IMR-90 (cell line): ENCODE data around the gene RUNX1. TPM values are rescaled to one million over a fixed set of nuclear protein-coding genes. Genes with fewer than 3 reads are reported as not detected.

Experiments used
- ATAC-seq: fragments of 200-7000 bp; cut with Tn5 transposase; 2 replicates; pipeline ENCODE4 v1.9.1; 2020; ENCODE audit warnings: low read depth, mild to moderate bottlenecking, moderate library complexity
- BruUV-seq: library from RNA; stranded (reverse); fragments of 400-500 nt; replicated peaks from 2 replicates; lab custom pipeline; 2021; lab: Mats Ljungman, UMichigan
- CTCF ChIA-PET: fragments of 300-600 bp; formaldehyde crosslinking; extraction: SDS; loops from one replicate; lab custom pipeline; 2021; ENCODE audit warnings: antibody characterized with exemption; lab: Yijun Ruan, JAX
- POLR2A ChIA-PET: fragments of 300-600 bp; sonication (Branson Sonifier 250); formaldehyde crosslinking; loops from one replicate; lab custom pipeline; 2022; ENCODE audit warnings: antibody characterized with exemption; ENCODE audit not compliant: unreplicated experiment; lab: Charles Lee
- DNase-seq: peaks from one replicate; pipeline ENCODE4 v3.0.0; 2013
- H2AFZ ChIP-seq: replicated peaks from 2 replicates; pipeline ENCODE3; 2013; ENCODE audit warnings: low read length, mild to moderate bottlenecking; ENCODE audit not compliant: poor library complexity
- H2AK5ac ChIP-seq: 2 replicates; pipeline ENCODE4 v1.6.1; 2013; ENCODE audit warnings: low read depth, low read length, inconsistent platforms
- H2AK9ac ChIP-seq: replicated peaks from 2 replicates; pipeline ENCODE3; 2013; ENCODE audit warnings: mild to moderate bottlenecking, low read depth, low read length, moderate library complexity; ENCODE audit not compliant: poor library complexity
- H2BK120ac ChIP-seq: 2 replicates; pipeline ENCODE4 v1.6.1; 2013; ENCODE audit warnings: low read depth, low read length, inconsistent platforms
- H2BK15ac ChIP-seq: 3 replicates; pipeline ENCODE4 v1.6.1; 2013; ENCODE audit warnings: low read depth, low read length, inconsistent platforms
- H2BK20ac ChIP-seq: 2 replicates; pipeline ENCODE4 v1.6.1; 2013; ENCODE audit warnings: low read depth, mild to moderate bottlenecking, inconsistent platforms, low read length, moderate library complexity
- H2BK5ac ChIP-seq: 2 replicates; pipeline ENCODE4 v1.6.1; 2013; ENCODE audit warnings: mild to moderate bottlenecking, low read depth, low read length, inconsistent platforms; ENCODE audit not compliant: poor library complexity, severe bottlenecking
- H3K14ac ChIP-seq: replicated peaks from 2 replicates; pipeline ENCODE4 v1.6.1; 2013; ENCODE audit warnings: low read depth, low read length, inconsistent platforms
- H3K18ac ChIP-seq: 2 replicates; pipeline ENCODE4 v1.6.1; 2013; ENCODE audit warnings: low read depth, low read length, control low read depth
- H3K23ac ChIP-seq: 2 replicates; pipeline ENCODE4 v1.6.1; 2013; ENCODE audit warnings: low read depth, low read length, inconsistent platforms
- H3K27ac ChIP-seq: 2 replicates; pipeline ENCODE4 v1.5.1; 2013; ENCODE audit warnings: mild to moderate bottlenecking, control low read depth, low read length; ENCODE audit not compliant: insufficient read depth
- H3K27me3 ChIP-seq: 2 replicates; pipeline ENCODE4 v1.6.1; 2013; ENCODE audit warnings: low read length; ENCODE audit not compliant: control insufficient read depth, insufficient read depth
- H3K36me3 ChIP-seq: 2 replicates; pipeline ENCODE4 v1.6.1; 2013; ENCODE audit warnings: low read length, mixed read lengths; ENCODE audit not compliant: control insufficient read depth, insufficient read depth
- H3K4ac ChIP-seq: 2 replicates; pipeline ENCODE4 v1.6.1; 2013; ENCODE audit warnings: low read depth, low read length, inconsistent platforms
- H3K4me1 ChIP-seq: 2 replicates; pipeline ENCODE4 v1.6.1; 2013; ENCODE audit warnings: low read length, mixed read lengths; ENCODE audit not compliant: control insufficient read depth, insufficient read depth
- H3K4me2 ChIP-seq: 2 replicates; pipeline ENCODE4 v1.6.1; 2013; ENCODE audit warnings: low read depth, mild to moderate bottlenecking, control low read depth, low read length, moderate library complexity
- H3K4me3 ChIP-seq: 2 replicates; pipeline ENCODE4 v1.5.1; 2013; ENCODE audit warnings: low read depth, mild to moderate bottlenecking, control low read depth, low read length, moderate library complexity; ENCODE audit not compliant: insufficient read depth
- H3K56ac ChIP-seq: 2 replicates; pipeline ENCODE4 v1.6.1; 2013; ENCODE audit warnings: low read length, inconsistent platforms; ENCODE audit not compliant: insufficient read depth; ENCODE audit errors: extremely low read depth
- H3K79me1 ChIP-seq, 2 experiments: 2 replicates each; pipeline ENCODE4 v1.6.1; 2013; ENCODE audit warnings: low read length in 2 of 2, inconsistent platforms in 1 of 2, low read depth in 1 of 2
- H3K9ac ChIP-seq: 2 replicates; pipeline ENCODE4 v1.6.1; 2013; ENCODE audit warnings: low read depth, low read length, control low read depth
- H3K9me1 ChIP-seq: 2 replicates; pipeline ENCODE4 v1.6.1; 2013; ENCODE audit warnings: low read length, inconsistent platforms; ENCODE audit not compliant: insufficient read depth
- H3K9me3 ChIP-seq: 2 replicates; pipeline ENCODE4 v1.6.1; 2013; ENCODE audit warnings: low read length; ENCODE audit not compliant: control insufficient read depth, insufficient read depth
- H4K20me1 ChIP-seq: 2 replicates; pipeline ENCODE4 v1.6.1; 2013; ENCODE audit warnings: low read length, inconsistent platforms; ENCODE audit not compliant: insufficient read depth
- H4K5ac ChIP-seq: 2 replicates; pipeline ENCODE4 v1.6.1; 2013; ENCODE audit warnings: mild to moderate bottlenecking, low read depth, low read length, control low read depth
- H4K8ac ChIP-seq, 2 experiments: 2 replicates each; pipeline ENCODE4 v1.6.1; 2013; ENCODE audit warnings: low read depth in 2 of 2, low read length in 2 of 2, control low read depth in 1 of 2, inconsistent platforms in 1 of 2
- H4K91ac ChIP-seq: 2 replicates; pipeline ENCODE4 v1.6.1; 2013; ENCODE audit warnings: low read depth, low read length, inconsistent platforms; ENCODE audit not compliant: insufficient read depth
- ELK1 ChIP-seq: fragments of 150-350 bp; IDR thresholded peaks from 2 replicates; pipeline ENCODE4 v1.6.1; 2016; ENCODE audit warnings: low read depth, mild to moderate bottlenecking, low read length, moderate library complexity, borderline replicate concordance
- FOS ChIP-seq: fragments of 150-350 bp; IDR thresholded peaks from 2 replicates; pipeline ENCODE4 v1.6.1; 2016; ENCODE audit warnings: low read depth, low read length
- MXI1 ChIP-seq: IDR thresholded peaks from 2 replicates; pipeline ENCODE4 v1.6.1; 2012; ENCODE audit warnings: low read depth, mild to moderate bottlenecking, low read length, moderate library complexity, borderline replicate concordance
- RAD21 ChIP-seq: IDR thresholded peaks from 2 replicates; pipeline ENCODE4 v1.6.1; 2012; ENCODE audit warnings: low read length, improper control_type of control experiment
- SMC3 ChIP-seq: fragments of 150-350 bp; IDR thresholded peaks from 2 replicates; pipeline ENCODE4 v1.6.1; 2016; ENCODE audit warnings: low read depth, mild to moderate bottlenecking, antibody characterized with exemption, low read length, moderate library complexity
- WGBS, 2 experiments: methylation state at CpG; one replicate each; pipeline versions ENCODE4 v1.1.5 to v1.1.7; 2013; ENCODE audit warnings: missing lambda C conversion rate in 2 of 2; ENCODE audit not compliant: insufficient read length in 1 of 2; ENCODE audit errors: extremely low coverage in 2 of 2; 5-methylcytosine and 5-hydroxymethylcytosine counted together
- dilution Hi-C: fragments of 300-500 bp; cut with HindIII; formaldehyde crosslinking; loops from one replicate; pipeline ENCODE4 v1.14.3; 2018; ENCODE audit warnings: low sequenced_read_pairs; ENCODE audit not compliant: unreplicated experiment
- in situ Hi-C: fragments of 300-500 bp; cut with MboI; formaldehyde crosslinking; loops from 3 replicates; pipeline ENCODE4 v1.14.3; 2019; ENCODE audit warnings: low sequenced_read_pairs, inconsistent platforms, mixed read lengths
- intact Hi-C: fragments of 100-400 bp; cut with micrococcal nuclease; formaldehyde crosslinking; loops from 2 replicates; pipeline ENCODE4 v1.10.0; 2022
- polyA plus RNA-seq, 3 experiments: library from polyadenylated mRNA; depleted of rRNA; stranded (reverse); fragments of >200 nt; gene quantifications; 2 replicates each; pipeline ENCODE4 v1.2.3, GENCODE V29; 2012; ENCODE audit warnings: low replicate concordance in 1 of 3
- total RNA-seq: library from RNA; depleted of rRNA; stranded (reverse); fragments of >200 nt; gene quantifications from 2 replicates; pipeline ENCODE4 v1.2.3, GENCODE V29; 2012
- TF ChIP-seq, protein P1 (sequence below): conservative IDR thresholded peaks from 2 replicates; pipeline ENCODE4 v1.5.1; 2012; ENCODE audit warnings: mild to moderate bottlenecking, low read depth, low read length, improper control_type of control experiment

The RUNX1 gene
- total and polyA plus RNA-seq, 2 of the 4 experiments (the other 2 are of a cell fraction) = 34.5 to 56.5 TPM

GRCh38 chr21:34905218-34905537 lies 143.9 kb downstream of the RUNX1 start:
- no peak overlapping the region for H2AK5ac ChIP-seq
- no peak overlapping the region for H2AK9ac ChIP-seq
- H4K8ac ChIP-seq = no peak overlapping the region
- DNase-seq (no peak), ATAC-seq (no peak)
- no peak overlapping the region for H4K91ac ChIP-seq
- no peak overlapping the region for H3K4me3 ChIP-seq
- H2BK15ac ChIP-seq = no peak overlapping the region
- no peak overlapping the region for H2BK5ac ChIP-seq
- in situ Hi-C loops = no loop called here
- no peaks in the 10 kb centered on the region; a peak in 1 of 4 replicates for H3K79me1 ChIP-seq
- H3K4me1 ChIP-seq = peaks cover 5% of the 10 kb centered on the region; the same call in 1 of the 2 replicates
- intact Hi-C loops = no loop called here
- H2AFZ ChIP-seq = no peak overlapping the region
- no TSS peak for BruUV-seq
- TF ChIP-seq SMC3 (no peak), FOS (no peak), RAD21 (no peak), ELK1 (no peak), MXI1 (no peak)
- TF ChIP-seq, protein P1, sequence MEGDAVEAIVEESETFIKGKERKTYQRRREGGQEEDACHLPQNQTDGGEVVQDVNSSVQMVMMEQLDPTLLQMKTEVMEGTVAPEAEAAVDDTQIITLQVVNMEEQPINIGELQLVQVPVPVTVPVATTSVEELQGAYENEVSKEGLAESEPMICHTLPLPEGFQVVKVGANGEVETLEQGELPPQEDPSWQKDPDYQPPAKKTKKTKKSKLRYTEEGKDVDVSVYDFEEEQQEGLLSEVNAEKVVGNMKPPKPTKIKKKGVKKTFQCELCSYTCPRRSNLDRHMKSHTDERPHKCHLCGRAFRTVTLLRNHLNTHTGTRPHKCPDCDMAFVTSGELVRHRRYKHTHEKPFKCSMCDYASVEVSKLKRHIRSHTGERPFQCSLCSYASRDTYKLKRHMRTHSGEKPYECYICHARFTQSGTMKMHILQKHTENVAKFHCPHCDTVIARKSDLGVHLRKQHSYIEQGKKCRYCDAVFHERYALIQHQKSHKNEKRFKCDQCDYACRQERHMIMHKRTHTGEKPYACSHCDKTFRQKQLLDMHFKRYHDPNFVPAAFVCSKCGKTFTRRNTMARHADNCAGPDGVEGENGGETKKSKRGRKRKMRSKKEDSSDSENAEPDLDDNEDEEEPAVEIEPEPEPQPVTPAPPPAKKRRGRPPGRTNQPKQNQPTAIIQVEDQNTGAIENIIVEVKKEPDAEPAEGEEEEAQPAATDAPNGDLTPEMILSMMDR = no peak
- H4K5ac ChIP-seq = no peak overlapping the region
- CTCF ChIA-PET = interaction anchor here (0.6 kb wide), 1 partner anchor 10 kb away, joined by 3 read pairs; no protein-coding TSS in a partner anchor
- POLR2A ChIA-PET = interaction anchor here (0.6 kb wide), 1 partner anchor 627 kb away, joined by 10 read pairs; no protein-coding TSS in a partner anchor
- H3K56ac ChIP-seq = no peak overlapping the region
- no peak overlapping the region for H3K4me2 ChIP-seq
- no CpG with 5 or more reads among the region's 4 CpGs for WGBS, 2 experiments
- no peak overlapping the region for H2BK20ac ChIP-seq
- no peaks in the 10 kb centered on the region for H3K27me3 ChIP-seq
- H4K20me1 ChIP-seq = no peaks in the 10 kb centered on the region
- no peaks in the 10 kb centered on the region; the same call in 1 of the 2 replicates for H3K9me1 ChIP-seq
- H2BK120ac ChIP-seq = no peak overlapping the region
- H3K36me3 ChIP-seq = no peaks in the 10 kb centered on the region
- H3K14ac ChIP-seq = no peak overlapping the region
- H3K9ac ChIP-seq = no peak overlapping the region
- no peak overlapping the region for H3K4ac ChIP-seq
- dilution Hi-C loops = no loop called here
- no peaks in the 10 kb centered on the region for H3K9me3 ChIP-seq
- no peak overlapping the region for H3K27ac ChIP-seq
- H3K23ac ChIP-seq = no peak overlapping the region
- no peak overlapping the region for H3K18ac ChIP-seq
